CD8-positive, alpha-beta memory T cell (primary cell): ENCODE measurements around the gene GPR84. TPM values are rescaled to one million over a fixed set of nuclear protein-coding genes. Genes with fewer than 3 reads are reported as not detected.

Experiments
- CTCF ChIA-PET: fragments of 350-600 bp; sonication (Branson Sonifier 250); formaldehyde crosslinking; loops from one replicate; lab custom pipeline; 2021; ENCODE audit warnings: antibody characterized with exemption; lab: Charles Lee
- POLR2A ChIA-PET: fragments of 350-600 bp; sonication (Branson Sonifier 250); formaldehyde crosslinking; loops from one replicate; lab custom pipeline; 2021; ENCODE audit warnings: antibody characterized with exemption; lab: Charles Lee
- DNase-seq, 5 donors: peaks; one replicate each; pipeline versions ENCODE4 v3.0.0 to v3.0.0-alpha.2; 2020 to 2022; ENCODE audit warnings: mixed read lengths in 1 of 5
- H3K27ac ChIP-seq: one replicate; pipeline ENCODE4 v1.7.0; 2013; ENCODE audit warnings: low read depth, mild to moderate bottlenecking, low read length, moderate library complexity
- H3K27me3 ChIP-seq: 2 replicates; pipeline ENCODE4 v1.7.0; 2013; ENCODE audit warnings: low read length, mild to moderate bottlenecking; ENCODE audit not compliant: insufficient read depth, poor library complexity, severe bottlenecking
- H3K36me3 ChIP-seq: 2 replicates; pipeline ENCODE4 v1.7.0; 2013; ENCODE audit warnings: mild to moderate bottlenecking, low read length, moderate library complexity; ENCODE audit not compliant: insufficient read depth
- H3K4me1 ChIP-seq: 2 replicates; pipeline ENCODE4 v1.7.0; 2013; ENCODE audit warnings: mild to moderate bottlenecking, low read length, moderate library complexity; ENCODE audit not compliant: insufficient read depth
- H3K4me3 ChIP-seq: 2 replicates; pipeline ENCODE4 v1.7.0; 2013; ENCODE audit warnings: mild to moderate bottlenecking, low read length
- H3K9me3 ChIP-seq: 2 replicates; pipeline ENCODE4 v1.7.0; 2013; ENCODE audit warnings: mild to moderate bottlenecking, low read length
- H3K27ac Mint-ChIP-seq, 8 donors: one replicate each; pipeline ENCODE4 v1.8.0; 2020 to 2021; ENCODE audit warnings: mixed read lengths in 8 of 8, mild to moderate bottlenecking in 6 of 8, inconsistent platforms in 3 of 8, moderate library complexity in 3 of 8
- H3K27me3 Mint-ChIP-seq, 2 donors: one replicate each; pipeline ENCODE4 v1.8.0; 2020 to 2021; ENCODE audit warnings: mixed read lengths in 2 of 2, mild to moderate bottlenecking in 1 of 2, moderate library complexity in 1 of 2
- H3K36me3 Mint-ChIP-seq, 3 donors: one replicate each; pipeline ENCODE4 v1.8.0; 2020 to 2021; ENCODE audit warnings: mixed read lengths in 3 of 3, inconsistent platforms in 1 of 3, mild to moderate bottlenecking in 1 of 3
- H3K4me1 Mint-ChIP-seq, 3 donors: one replicate each; pipeline ENCODE4 v1.8.0; 2020 to 2021; ENCODE audit warnings: mixed read lengths in 3 of 3, inconsistent platforms in 1 of 3, mild to moderate bottlenecking in 1 of 3
- H3K4me3 Mint-ChIP-seq, 7 donors: one replicate each; pipeline ENCODE4 v1.8.0; 2020 to 2021; ENCODE audit warnings: mixed read lengths in 7 of 7, mild to moderate bottlenecking in 6 of 7, moderate library complexity in 4 of 7, inconsistent platforms in 2 of 7
- H3K9me3 Mint-ChIP-seq, 5 donors: one replicate each; pipeline ENCODE4 v1.8.0; 2020 to 2022; ENCODE audit warnings: mixed read lengths in 5 of 5, mild to moderate bottlenecking in 3 of 5, moderate library complexity in 2 of 5, inconsistent platforms in 1 of 5
- polyA plus RNA-seq: library from polyadenylated mRNA; unstranded; fragments of 300-500 nt; fragmentation: Illumina TruSeq; gene quantifications from one replicate; pipeline ENCODE4 v1.2.3, GENCODE V29; 2021
- total RNA-seq, 2 experiments: library from RNA; stranded (reverse); gene quantifications; one replicate each; pipeline ENCODE4 v1.2.3, GENCODE V29; 2021

The GPR84 gene
- total and polyA plus RNA-seq, 3 experiments from 2014 or later = 0.15 to 0.16 TPM; not detected in 1

- CTCF ChIA-PET = interaction anchor here (0.6 to 2.8 kb wide), 9 partner anchors 12 to 171 kb away, joined by 3 to 20 read pairs (median 3); no protein-coding TSS in a partner anchor
- peak overlapping the region in 1 of 8 donors; percentile 24 for H3K27ac Mint-ChIP-seq
- POLR2A ChIA-PET = no interaction called here
- peaks cover 20 to 36% (median 30%) of the 10 kb centered on the region in 3 donors for H3K4me1 Mint-ChIP-seq
- Histone ChIP-seq H3K27ac (no peak overlapping the region), H3K4me3 (no peak overlapping the region), H3K36me3 (peaks cover 29% of the 10 kb centered on the region), H3K27me3 (no peaks in the 10 kb centered on the region), H3K4me1 (peaks cover 22% of the 10 kb centered on the region), H3K9me3 (no peaks in the 10 kb centered on the region)
- H3K9me3 Mint-ChIP-seq = no peaks in the 10 kb centered on the region
- H3K27me3 Mint-ChIP-seq = no peaks in the 10 kb centered on the region
- DNase-seq = no peak
- H3K4me3 Mint-ChIP-seq = peak overlapping the region in 5 of 7 donors; percentile 19 to 76 (median 24)
- peaks cover 0 to 41% (median 13%) of the 10 kb centered on the region in 3 donors for H3K36me3 Mint-ChIP-seq
Observed at GRCh38 chr12:54392485-54393206, 28.4 kb upstream of the GPR84 start.

- H3K27me3 Mint-ChIP-seq = no peaks in the 10 kb centered on the region
- peaks cover 22% of the 10 kb centered on the region for H3K4me1 ChIP-seq
- H3K36me3 ChIP-seq = peaks cover 12% of the 10 kb centered on the region
- DNase-seq = peak; percentile 60 to 82 (median 69)
- peak overlapping the region; percentile 7 to 91 (median 75) for H3K4me3 Mint-ChIP-seq
- H3K27me3 ChIP-seq = no peaks in the 10 kb centered on the region
- no peaks in the 10 kb centered on the region for H3K9me3 ChIP-seq
- peak overlapping the region; percentile 38 for H3K27ac ChIP-seq
- H3K36me3 Mint-ChIP-seq = peaks cover 0 to 24% (median 6%) of the 10 kb centered on the region in 3 donors
- ChIA-PET POLR2A (interaction anchor here (0.6 kb wide), 1 partner anchor 22 kb away, joined by 3 read pairs; no protein-coding TSS in a partner anchor), CTCF (interaction anchor here (1.1 to 2.8 kb wide), 6 partner anchors 9 to 132 kb away, joined by 3 to 20 read pairs (median 6); no protein-coding TSS in a partner anchor)
- no peaks in the 10 kb centered on the region for H3K9me3 Mint-ChIP-seq
- peaks cover 20 to 36% (median 30%) of the 10 kb centered on the region in 3 donors for H3K4me1 Mint-ChIP-seq
- H3K4me3 ChIP-seq = peak overlapping the region; percentile 50
- H3K27ac Mint-ChIP-seq = peak overlapping the region in 2 of 8 donors; percentile 75 to 91
Observed at GRCh38 chr12:54390668-54391551, 26.6 kb upstream of the GPR84 start.

GRCh38 chr12:54390176-54390667 lies 25.9 kb upstream of the GPR84 start:
- POLR2A ChIA-PET = no interaction called here
- H3K4me3 Mint-ChIP-seq = peak overlapping the region; percentile 29 to 81 (median 61)
- DNase-seq = no peak
- Histone ChIP-seq H3K27ac (peak overlapping the region; percentile 38), H3K4me1 (peaks cover 22% of the 10 kb centered on the region), H3K9me3 (no peaks in the 10 kb centered on the region), H3K4me3 (no peak overlapping the region), H3K27me3 (no peaks in the 10 kb centered on the region), H3K36me3 (peaks cover 8% of the 10 kb centered on the region)
- peaks cover 0 to 17% (median 6%) of the 10 kb centered on the region in 3 donors for H3K36me3 Mint-ChIP-seq
- peak overlapping the region in 4 of 8 donors; percentile 31 to 91 (median 68) for H3K27ac Mint-ChIP-seq
- H3K27me3 Mint-ChIP-seq = no peaks in the 10 kb centered on the region
- no peaks in the 10 kb centered on the region for H3K9me3 Mint-ChIP-seq
- H3K4me1 Mint-ChIP-seq = peaks cover 20 to 36% (median 30%) of the 10 kb centered on the region in 3 donors
- CTCF ChIA-PET = interaction anchor here (1.1 to 2.8 kb wide), 3 partner anchors 9 to 34 kb away, joined by 3 to 8 read pairs (median 6); no protein-coding TSS in a partner anchor

- peaks cover 22% of the 10 kb centered on the region for H3K4me1 ChIP-seq
- ChIA-PET POLR2A (no interaction called here), CTCF (interaction anchor here (1.1 to 2.8 kb wide), 3 partner anchors 10 to 35 kb away, joined by 3 to 8 read pairs (median 6); no protein-coding TSS in a partner anchor)
- no peaks in the 10 kb centered on the region for H3K27me3 ChIP-seq
- no peak overlapping the region for H3K4me3 ChIP-seq
- Mint-ChIP-seq H3K4me1 (peaks cover 20 to 34% (median 24%) of the 10 kb centered on the region in 3 donors), H3K36me3 (peaks cover 0 to 12% (median 6%) of the 10 kb centered on the region in 3 donors), H3K9me3 (no peaks in the 10 kb centered on the region), H3K27me3 (no peaks in the 10 kb centered on the region), H3K4me3 (peak overlapping the region in 6 of 7 donors; percentile 8 to 68 (median 40)), H3K27ac (peak overlapping the region in 4 of 8 donors; percentile 13 to 80 (median 43))
- H3K36me3 ChIP-seq = peaks cover 3% of the 10 kb centered on the region
- DNase-seq = no peak
- H3K27ac ChIP-seq = peak overlapping the region; percentile 16
- H3K9me3 ChIP-seq = no peaks in the 10 kb centered on the region
Observed at GRCh38 chr12:54389607-54390175, 25.4 kb upstream of the GPR84 start.

GRCh38 chr12:54389134-54389508 lies 24.8 kb upstream of the GPR84 start:
- H3K9me3 Mint-ChIP-seq = no peaks in the 10 kb centered on the region
- Histone ChIP-seq H3K27me3 (no peaks in the 10 kb centered on the region), H3K27ac (peak overlapping the region; percentile 16), H3K36me3 (no peaks in the 10 kb centered on the region), H3K9me3 (no peaks in the 10 kb centered on the region), H3K4me3 (no peak overlapping the region), H3K4me1 (peaks cover 17% of the 10 kb centered on the region)
- peaks cover 14 to 28% (median 19%) of the 10 kb centered on the region in 3 donors for H3K4me1 Mint-ChIP-seq
- peak overlapping the region in 2 of 8 donors; percentile 13 to 37 for H3K27ac Mint-ChIP-seq
- CTCF ChIA-PET = interaction anchor here (1.5 kb wide), 1 partner anchor 11 kb away, joined by 6 read pairs; no protein-coding TSS in a partner anchor
- H3K27me3 Mint-ChIP-seq = no peaks in the 10 kb centered on the region
- POLR2A ChIA-PET = no interaction called here
- H3K36me3 Mint-ChIP-seq = peaks cover 0 to 7% (median 6%) of the 10 kb centered on the region in 3 donors
- no peak for DNase-seq
- H3K4me3 Mint-ChIP-seq = no peak overlapping the region

GRCh38 chr12:54388237-54389133 lies 24.2 kb upstream of the GPR84 start:
- H3K9me3 Mint-ChIP-seq = no peaks in the 10 kb centered on the region
- no peaks in the 10 kb centered on the region for H3K9me3 ChIP-seq
- peaks cover 0 to 6% (median 1%) of the 10 kb centered on the region in 3 donors for H3K36me3 Mint-ChIP-seq
- peak overlapping the region; percentile 54 for H3K27ac ChIP-seq
- H3K36me3 ChIP-seq = no peaks in the 10 kb centered on the region
- ChIA-PET CTCF (interaction anchor here (0.8 to 2.0 kb wide), 4 partner anchors 9 to 51 kb away, joined by 3 to 8 read pairs (median 6); no protein-coding TSS in a partner anchor), POLR2A (interaction anchor here (0.6 kb wide), 2 partner anchors 9 to 82 kb away, joined by 3 to 5 read pairs; no protein-coding TSS in a partner anchor)
- H3K27me3 ChIP-seq = no peaks in the 10 kb centered on the region
- H3K27ac Mint-ChIP-seq = peak overlapping the region in 4 of 8 donors; percentile 7 to 77 (median 42)
- H3K4me3 Mint-ChIP-seq = peak overlapping the region in 1 of 7 donors; percentile 3
- no peaks in the 10 kb centered on the region for H3K27me3 Mint-ChIP-seq
- H3K4me1 Mint-ChIP-seq = peaks cover 8 to 22% (median 12%) of the 10 kb centered on the region in 3 donors
- no peak overlapping the region for H3K4me3 ChIP-seq
- no peak for DNase-seq
- H3K4me1 ChIP-seq = peaks cover 11% of the 10 kb centered on the region
